ENCODE results near the gene ROR1. TPM values are rescaled to one million over a fixed set of nuclear protein-coding genes. Genes with fewer than 3 reads are reported as not detected.
A peak's percentile ranks its signal among the peaks of the same experiment; 100 is the strongest.

The ROR1 gene
- total and polyA plus RNA-seq, 12 donors = 2.9 to 36.2 (median 15.3) TPM

DNA sequence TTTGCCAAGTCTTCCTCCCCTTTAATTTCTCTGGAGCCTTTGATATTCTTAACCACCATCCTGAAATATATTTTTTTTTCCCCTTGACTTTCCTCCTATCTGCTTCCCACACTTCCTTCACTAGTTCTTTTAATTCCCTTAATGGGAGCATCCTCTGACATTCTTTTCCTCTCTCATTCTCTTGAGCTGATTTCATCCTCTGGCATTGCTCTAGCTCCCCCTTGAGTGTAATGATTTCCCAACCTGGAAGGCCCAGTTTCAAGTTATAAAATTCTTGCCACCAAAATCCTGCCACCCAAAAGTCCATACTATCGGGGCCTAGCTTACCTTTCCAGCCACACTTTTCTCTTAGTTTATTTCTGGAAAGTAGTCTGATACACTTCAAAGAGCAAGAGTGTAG is 390.2 kb downstream of the ROR1 start:
- WGBS, 2 donors = 49 to 60% methylated on average over 1 of the region's 1 CpG
- H3K27me3 ChIP-seq = no peaks in the 10 kb centered on the region
- H3K27ac ChIP-seq = peak overlapping the region in 2 of 10 donors; percentile 31 to 46
- peaks cover 0 to 27% (median 0%) of the 10 kb centered on the region in 9 donors for H3K36me3 ChIP-seq
- DNase-seq (no peak), ATAC-seq (peak in 4 of 8 donors; percentile 42 to 76 (median 46))
- intact Hi-C loops (cut with DNase I) = no loop called here
- TF ChIP-seq CTCF (IDR thresholded peaks at IDR 0.05) = peak in 7 of 9 donors; percentile 16 to 54 (median 38)
- no peaks in the 10 kb centered on the region for H3K9me3 ChIP-seq
- H3K4me3 ChIP-seq = no peak overlapping the region
- peaks cover 0 to 22% (median 6%) of the 10 kb centered on the region in 9 donors for H3K4me1 ChIP-seq

DNA sequence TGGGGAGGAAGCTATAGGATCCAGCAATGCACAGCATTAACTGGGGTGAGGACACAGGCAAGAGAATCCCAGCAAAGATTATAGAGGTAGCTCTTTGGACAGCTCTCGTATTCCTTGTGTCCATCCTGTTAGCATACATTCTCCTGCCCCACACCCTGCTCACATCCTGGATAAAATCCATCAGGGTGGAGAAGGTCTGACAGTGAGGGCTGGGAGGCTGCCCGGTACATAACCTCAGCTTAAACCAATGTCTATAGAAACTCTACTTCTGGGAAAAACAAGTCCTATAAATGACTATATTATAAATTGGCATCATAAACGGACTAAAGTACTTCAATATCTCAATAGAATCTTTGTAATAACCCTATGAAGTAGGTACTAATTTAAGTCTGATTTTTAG is 392.8 kb downstream of the ROR1 start:
- ATAC-seq (no peak), DNase-seq (no peak)
- Histone ChIP-seq H3K27me3 (no peaks in the 10 kb centered on the region), H3K9me3 (no peaks in the 10 kb centered on the region), H3K36me3 (peaks cover 0 to under 1% (median 0%) of the 10 kb centered on the region in 9 donors), H3K4me3 (no peak overlapping the region), H3K27ac (no peak overlapping the region), H3K4me1 (peaks cover 0 to 23% (median 6%) of the 10 kb centered on the region in 9 donors)
- intact Hi-C loops (cut with DNase I) = no loop called here
- no peak for TF ChIP-seq CTCF (IDR thresholded peaks at IDR 0.05)
- WGBS, 2 donors = 81 to 92% methylated on average over 3 of the region's 3 CpGs

- no peaks in the 10 kb centered on the region for H3K9me3 ChIP-seq
- H3K27me3 ChIP-seq = no peaks in the 10 kb centered on the region
- H3K36me3 ChIP-seq = no peaks in the 10 kb centered on the region
- no peak for ATAC-seq
- no peak overlapping the region for H3K27ac ChIP-seq
- intact Hi-C loops (cut with DNase I) = no loop called here
- 59 to 73% methylated on average over 2 of the region's 2 CpGs for WGBS, 2 donors
- peaks cover 0 to 26% (median 6%) of the 10 kb centered on the region in 9 donors for H3K4me1 ChIP-seq
- no peak for TF ChIP-seq CTCF (IDR thresholded peaks at IDR 0.05)
- DNase-seq = no peak
- H3K4me3 ChIP-seq = no peak overlapping the region
These were observed 393.4 kb downstream of the ROR1 start for GRCh38 chr1:64167176-64167575.

- no peaks in the 10 kb centered on the region for H3K36me3 ChIP-seq
- no peak for TF ChIP-seq CTCF (IDR thresholded peaks at IDR 0.05)
- no peaks in the 10 kb centered on the region for H3K9me3 ChIP-seq
- H3K4me1 ChIP-seq = peaks cover 0 to 30% (median 6%) of the 10 kb centered on the region in 9 donors
- H3K27ac ChIP-seq = peak overlapping the region in 1 of 10 donors; percentile 51
- intact Hi-C loops (cut with DNase I) = no loop called here
- H3K27me3 ChIP-seq = no peaks in the 10 kb centered on the region
- ATAC-seq (no peak), DNase-seq (no peak)
- WGBS, 2 donors = 82 to 100% methylated on average over 1 of the region's 1 CpG
- H3K4me3 ChIP-seq = no peak overlapping the region
These were observed 397.4 kb downstream of the ROR1 start for GRCh38 chr1:64171246-64171645.

All from heart right ventricle (tissue), 16 donors.